OCI-LY7 (cell line): ENCODE data around the gene CLDN9. TPM values are rescaled to one million over a fixed set of nuclear protein-coding genes. Genes with fewer than 3 reads are reported as not detected.
A peak's percentile ranks its signal among the peaks of the same experiment; 100 is the strongest.

Source experiments
- BruUV-seq: library from RNA; stranded (reverse); fragments of 400-500 nt; replicated peaks from 2 replicates; lab custom pipeline; 2021; lab: Mats Ljungman, UMichigan
- CTCF ChIA-PET: fragments of 300-600 bp; sonication (Branson Sonifier 250); formaldehyde crosslinking; loops from one replicate; lab custom pipeline; 2022; ENCODE audit warnings: antibody characterized with exemption; ENCODE audit not compliant: unreplicated experiment; lab: Charles Lee
- POLR2A ChIA-PET: fragments of 300-600 bp; sonication (Branson Sonifier 250); formaldehyde crosslinking; loops from one replicate; lab custom pipeline; 2022; ENCODE audit warnings: antibody characterized with exemption; lab: Charles Lee
- DNase-seq: peaks from one replicate; pipeline ENCODE4 v3.0.0-alpha.2; 2015; ENCODE audit warnings: low spot score
- H2AFZ ChIP-seq: fragments of 200-600 bp; sonication (generic), shearing (Covaris generic); 2 replicates; pipeline ENCODE4 v1.6.1; 2014; ENCODE audit warnings: mild to moderate bottlenecking, antibody characterized with exemption, low read length, moderate library complexity
- H3K27ac ChIP-seq: fragments of 200-600 bp; sonication (generic); 2 replicates; pipeline ENCODE4 v1.5.1; 2014; ENCODE audit warnings: mixed run types, low read depth, mild to moderate bottlenecking, moderate library complexity, low read length, inconsistent platforms; ENCODE audit not compliant: poor library complexity, severe bottlenecking
- H3K36me3 ChIP-seq: fragments of 200-600 bp; sonication (generic); 2 replicates; pipeline ENCODE4 v1.6.1; 2014; ENCODE audit warnings: mild to moderate bottlenecking, antibody characterized with exemption, low read length, moderate library complexity, mixed read lengths; ENCODE audit not compliant: insufficient read depth
- H3K4me1 ChIP-seq: fragments of 200-600 bp; sonication (generic); 2 replicates; pipeline ENCODE4 v1.5.1; 2014; ENCODE audit warnings: mild to moderate bottlenecking, low read length; ENCODE audit not compliant: insufficient read depth, poor library complexity, severe bottlenecking
- H3K4me2 ChIP-seq: fragments of 200-600 bp; sonication (generic); 2 replicates; pipeline ENCODE4 v1.6.1; 2014; ENCODE audit warnings: mild to moderate bottlenecking, low read length
- H3K4me3 ChIP-seq: fragments of 200-600 bp; sonication (generic); 2 replicates; pipeline ENCODE4 v1.5.1; 2014; ENCODE audit warnings: mild to moderate bottlenecking, low read depth, low read length; ENCODE audit not compliant: poor library complexity, severe bottlenecking
- H3K79me2 ChIP-seq: fragments of 200-600 bp; sonication (generic); 2 replicates; pipeline ENCODE4 v1.6.1; 2016; ENCODE audit warnings: low read depth, mild to moderate bottlenecking, low read length, moderate library complexity, mixed read lengths; ENCODE audit not compliant: insufficient read depth
- H3K9me2 ChIP-seq: fragments of 200-600 bp; sonication (generic); 2 replicates; pipeline ENCODE4 v1.6.1; 2016; ENCODE audit warnings: mild to moderate bottlenecking, low read length, mixed read lengths; ENCODE audit not compliant: insufficient read depth
- H3K9me3 ChIP-seq: fragments of 200-600 bp; sonication (generic); 2 replicates; pipeline ENCODE4 v1.6.1; 2014; ENCODE audit warnings: mild to moderate bottlenecking, mixed run types, low read length, mixed read lengths
- H4K20me1 ChIP-seq: fragments of 200-600 bp; sonication (generic); 2 replicates; pipeline ENCODE4 v1.6.1; 2014; ENCODE audit warnings: mild to moderate bottlenecking, antibody characterized with exemption, low read length, moderate library complexity, mixed read lengths; ENCODE audit not compliant: insufficient read depth
- CTCF ChIP-seq: fragments of 200-600 bp; sonication (generic); conservative IDR thresholded peaks from 2 replicates; pipeline ENCODE4 v1.5.1; 2014; ENCODE audit warnings: mild to moderate bottlenecking, antibody characterized with exemption, low read length, moderate library complexity, mixed read lengths
- EZH2phosphoT487 ChIP-seq: fragments of 200-600 bp; sonication (generic); IDR thresholded peaks from 2 replicates; pipeline ENCODE4 v1.6.1; 2018; ENCODE audit warnings: low read depth, borderline replicate concordance, mild to moderate bottlenecking, mixed run types, antibody characterized with exemption, low read length, moderate library complexity, mixed read lengths
- intact Hi-C: fragments of 100-400 bp; cut with micrococcal nuclease; formaldehyde crosslinking; loops from one replicate; pipeline ENCODE4 v1.10.0; 2022; ENCODE audit not compliant: unreplicated experiment
- total RNA-seq, 2 experiments: library from RNA; depleted of rRNA in 1 of 2; stranded (reverse); fragments of >200 nt in 1 of 2; shearing (Covaris generic) in 1 of 2; gene quantifications; 2 replicates each; pipeline ENCODE4 v1.2.3, GENCODE V29; 2014 to 2022

The CLDN9 gene
- total RNA-seq, 2 experiments from 2014 or later: 0.42 TPM; not detected in 1

GRCh38 chr16:3027983-3028715, 15.4 kb downstream of the CLDN9 start:
- H3K9me2 ChIP-seq: no peaks in the 10 kb centered on the region
- H3K27ac ChIP-seq: no peak overlapping the region
- no peak overlapping the region for H2AFZ ChIP-seq
- no peaks in the 10 kb centered on the region; the same call in 1 of the 2 replicates for H4K20me1 ChIP-seq
- no peaks in the 10 kb centered on the region for H3K79me2 ChIP-seq
- H3K4me2 ChIP-seq: peak overlapping the region; percentile 38; the same call in 1 of the 2 replicates
- POLR2A ChIA-PET: interaction anchor here (0.6 to 1.2 kb wide), 5 partner anchors 9 to 156 kb away, joined by 3 to 4 read pairs (median 4); no protein-coding TSS in a partner anchor
- DNase-seq: peak; percentile 90
- H3K4me3 ChIP-seq: no peak overlapping the region
- CTCF ChIA-PET: interaction anchor here (0.6 to 1.6 kb wide), 7 partner anchors 10 to 276 kb away, joined by 4 to 12 read pairs (median 5); partner anchors contain the start of gene SRRM2
- peaks cover 16% of the 10 kb centered on the region for H3K36me3 ChIP-seq
- intact Hi-C loops: loop anchor here (1.0 kb wide), 1 partner anchor 25 kb away; no protein-coding TSS in a partner anchor
- no TSS peak for BruUV-seq
- no peaks in the 10 kb centered on the region for H3K9me3 ChIP-seq
- TF ChIP-seq EZH2phosphoT487 (no peak), CTCF (peak; percentile 76)
- H3K4me1 ChIP-seq: peaks cover 14% of the 10 kb centered on the region

- H3K27ac ChIP-seq: no peak overlapping the region
- no peak overlapping the region for H2AFZ ChIP-seq
- intact Hi-C loops: loop anchor here (1.0 kb wide), 1 partner anchor 26 kb away; no protein-coding TSS in a partner anchor
- H3K79me2 ChIP-seq: no peaks in the 10 kb centered on the region
- no peaks in the 10 kb centered on the region for H3K9me3 ChIP-seq
- no TSS peak for BruUV-seq
- no peaks in the 10 kb centered on the region for H3K9me2 ChIP-seq
- CTCF ChIA-PET: interaction anchor here (0.6 to 1.6 kb wide), 7 partner anchors 9 to 1067 kb away, joined by 3 to 12 read pairs (median 5); no protein-coding TSS in a partner anchor
- peaks cover 16% of the 10 kb centered on the region for H3K36me3 ChIP-seq
- H3K4me1 ChIP-seq: peaks cover 10% of the 10 kb centered on the region
- no peaks in the 10 kb centered on the region; the same call in 1 of the 2 replicates for H4K20me1 ChIP-seq
- no peak overlapping the region for H3K4me3 ChIP-seq
- no peak for DNase-seq
- H3K4me2 ChIP-seq: no peak overlapping the region; the same call in 1 of the 2 replicates
- POLR2A ChIA-PET: interaction anchor here (0.6 to 1.2 kb wide), 4 partner anchors 10 to 157 kb away, joined by 3 to 4 read pairs (median 4); no protein-coding TSS in a partner anchor
- no peak for TF ChIP-seq CTCF
- no peak for TF ChIP-seq EZH2phosphoT487
Observed at GRCh38 chr16:3028716-3029319, 16.1 kb downstream of the CLDN9 start.
